ENCODE results near the gene ACAA2.
A peak's percentile ranks its signal among the peaks of the same experiment; 100 is the strongest.
"Not testable (repeated sequence)": the region's sequence is repeated elsewhere in the genome, so short reads cannot be mapped to it uniquely, and the experiment has no call there.

ACAA2 gene

DNA sequence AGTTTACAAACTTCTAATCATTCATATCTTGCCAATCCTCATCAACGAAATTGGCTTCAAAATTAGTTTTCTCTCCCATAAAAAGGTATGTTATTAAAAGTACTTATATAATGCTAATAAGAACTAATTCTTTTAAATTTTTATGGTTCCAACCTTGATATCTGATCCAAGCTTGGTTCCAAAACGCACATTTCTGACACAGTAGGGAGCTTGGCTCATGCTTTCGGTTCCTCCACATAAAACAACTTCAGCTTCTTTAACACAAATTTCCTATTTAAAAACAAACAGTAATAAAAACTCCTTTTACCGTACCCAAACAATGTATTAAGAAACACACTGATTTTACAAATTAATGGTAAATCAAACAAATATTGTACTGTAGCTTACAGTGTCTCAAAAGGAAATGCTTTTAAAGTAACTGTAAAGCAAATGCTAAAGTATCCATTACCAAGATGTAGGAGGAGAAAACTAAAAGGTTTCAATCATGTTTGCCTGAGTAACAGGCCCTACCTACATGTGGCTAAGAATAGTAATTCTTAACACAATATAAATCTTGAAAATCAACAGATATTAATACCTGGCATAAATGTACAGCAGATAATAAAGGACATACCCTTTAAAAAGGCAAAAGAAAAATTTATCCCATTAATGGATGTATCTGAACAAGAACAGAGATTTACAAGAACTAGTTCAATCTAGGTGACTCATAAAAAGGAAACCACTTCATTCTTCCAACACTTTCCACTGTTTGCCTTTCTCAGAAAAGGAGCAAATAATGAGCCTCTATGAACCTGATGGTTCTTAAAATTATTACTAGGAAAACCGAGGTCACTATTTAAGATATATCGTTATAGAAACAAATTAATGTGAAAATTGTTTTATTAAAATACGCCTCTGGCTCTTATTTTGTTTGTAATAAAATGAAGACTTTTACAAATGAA lies 17.5 kb downstream of the ACAA2 start:
- H3K27me3 ChIP-seq (ENCODE audit: control insufficient read depth in 2 of 2, insufficient read depth in 2 of 2, low read length in 2 of 2): no peaks in the 10 kb centered on the region
- H3K36me3 ChIP-seq (ENCODE audit: control insufficient read depth in 2 of 2, insufficient read depth in 2 of 2, low read length in 2 of 2): peaks cover 40 to 60% of the 10 kb centered on the region in 2 donors
- no peak overlapping the region for H3K9ac ChIP-seq (ENCODE audit: low read depth in 1 of 2, low read length in 2 of 2)
- H3K27ac ChIP-seq (ENCODE audit: low read depth in 2 of 2, low read length in 2 of 2): no peak overlapping the region
- H3K4me1 ChIP-seq (ENCODE audit: control insufficient read depth in 2 of 2, insufficient read depth in 2 of 2, low read length in 2 of 2): no peaks in the 10 kb centered on the region
- no peaks in the 10 kb centered on the region for H3K9me3 ChIP-seq (ENCODE audit: control insufficient read depth in 2 of 2, low read length in 2 of 2)
- no peak overlapping the region for H3K4me3 ChIP-seq (ENCODE audit: low read length in 2 of 2)

DNA sequence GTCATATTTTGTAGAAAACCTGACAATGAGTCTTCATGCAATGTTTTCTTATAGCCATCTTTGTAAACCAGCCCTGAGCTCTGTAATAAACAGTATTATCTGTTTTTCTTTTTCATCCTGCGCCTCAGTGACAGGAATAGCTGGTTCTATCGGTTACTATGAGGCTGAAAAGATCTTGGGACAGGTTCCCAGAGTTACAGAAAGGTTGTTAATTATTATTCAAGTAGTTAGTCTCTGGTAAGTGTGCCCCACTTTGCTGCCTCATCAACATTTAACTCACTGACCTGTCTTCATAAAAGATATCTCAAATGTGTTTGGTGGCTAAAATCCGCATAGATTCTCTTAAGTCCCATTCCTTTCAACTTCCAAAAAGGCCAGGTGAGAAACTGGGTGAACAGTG lies 18.6 kb downstream of the ACAA2 start:
- Histone ChIP-seq H3K27me3 (ENCODE audit: control insufficient read depth in 2 of 2, insufficient read depth in 2 of 2, low read length in 2 of 2) (no peaks in the 10 kb centered on the region), H3K36me3 (ENCODE audit: control insufficient read depth in 2 of 2, insufficient read depth in 2 of 2, low read length in 2 of 2) (peaks cover 48 to 62% of the 10 kb centered on the region in 2 donors), H3K27ac (ENCODE audit: low read depth in 2 of 2, low read length in 2 of 2) (no peak overlapping the region)

GRCh38 chr18:49789560-49790134 lies 23.7 kb downstream of the ACAA2 start:
- not testable (repeated sequence) for H3K9ac ChIP-seq (ENCODE audit: low read depth in 1 of 2, low read length in 2 of 2); H3K4me1 ChIP-seq (ENCODE audit: control insufficient read depth in 2 of 2, insufficient read depth in 2 of 2, low read length in 2 of 2); H3K4me3 ChIP-seq (ENCODE audit: low read length in 2 of 2); H3K27me3 ChIP-seq (ENCODE audit: control insufficient read depth in 2 of 2, insufficient read depth in 2 of 2, low read length in 2 of 2); H3K27ac ChIP-seq (ENCODE audit: low read depth in 2 of 2, low read length in 2 of 2); H3K9me3 ChIP-seq (ENCODE audit: control insufficient read depth in 2 of 2, low read length in 2 of 2)
- H3K36me3 ChIP-seq (ENCODE audit: control insufficient read depth in 2 of 2, insufficient read depth in 2 of 2, low read length in 2 of 2): peaks cover 44 to 47% of the 10 kb centered on the region in 2 donors

More for the DNA sequence above, 18.6 kb downstream of the ACAA2 start:
- Histone ChIP-seq H3K9me3 (ENCODE audit: control insufficient read depth in 2 of 2, low read length in 2 of 2) (no peaks in the 10 kb centered on the region), H3K4me3 (ENCODE audit: low read length in 2 of 2) (no peak overlapping the region), H3K9ac (ENCODE audit: low read depth in 1 of 2, low read length in 2 of 2) (no peak overlapping the region), H3K4me1 (ENCODE audit: control insufficient read depth in 2 of 2, insufficient read depth in 2 of 2, low read length in 2 of 2) (no peaks in the 10 kb centered on the region)

DNA sequence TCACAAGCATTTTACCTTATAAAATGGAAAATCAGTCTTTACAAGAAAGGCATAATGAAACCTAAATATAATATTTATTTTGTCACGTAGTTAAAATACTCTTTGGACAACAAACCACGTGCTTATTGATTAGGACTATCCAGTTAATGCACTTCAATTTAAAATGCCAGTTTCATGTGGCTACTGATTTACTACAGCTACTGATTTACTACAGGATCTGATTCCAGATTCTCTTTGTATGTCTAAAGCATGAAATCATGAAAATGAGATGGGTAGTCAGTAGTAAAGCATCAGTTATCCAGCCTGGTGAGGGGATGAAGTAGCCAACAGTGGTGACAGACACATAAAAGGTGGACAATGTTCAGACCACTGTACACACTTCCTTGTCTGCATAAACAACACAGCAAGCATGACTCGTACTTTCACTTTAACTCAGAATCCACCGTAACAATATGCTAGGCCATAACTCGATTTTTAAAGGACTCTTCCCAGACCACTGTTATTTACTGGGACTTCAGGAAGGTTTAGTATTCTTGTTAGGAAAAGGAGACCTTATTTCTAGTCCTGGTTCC lies 24.9 kb downstream of the ACAA2 start:
- H3K9ac ChIP-seq (ENCODE audit: low read depth in 1 of 2, low read length in 2 of 2): peak overlapping the region in 1 of 2 donors; percentile 3

DNA sequence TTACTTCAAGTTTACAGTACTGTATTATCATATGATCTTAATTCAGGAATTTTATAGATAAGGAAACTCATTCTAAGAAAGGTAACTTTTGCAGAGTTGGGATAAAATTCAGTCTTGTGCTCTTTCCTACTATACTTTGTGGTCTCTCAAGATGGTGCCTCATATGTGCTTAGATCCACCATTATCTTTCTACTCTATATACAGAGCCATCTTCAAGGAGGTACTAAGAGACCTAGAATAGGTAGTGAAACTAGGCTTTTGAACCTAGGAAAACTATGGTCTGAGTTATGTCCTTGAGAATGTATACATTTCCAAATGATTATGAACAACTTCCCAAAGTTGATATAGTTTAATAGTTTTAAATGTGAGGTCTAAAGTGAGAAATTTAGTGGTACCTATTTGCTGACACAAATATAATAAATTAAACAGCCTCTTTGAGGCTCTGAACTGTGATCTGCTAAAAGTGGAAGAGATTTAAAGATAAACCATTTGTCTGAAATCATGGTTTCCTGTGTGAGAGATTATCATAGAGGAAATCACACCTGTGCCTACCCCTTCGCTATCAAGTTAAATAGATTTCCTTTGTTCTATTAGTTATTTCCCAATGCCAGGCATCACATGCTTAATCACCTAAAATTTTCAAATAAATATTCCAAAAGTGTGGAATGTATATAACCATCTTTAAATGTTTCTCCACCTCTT lies 27.2 kb downstream of the ACAA2 start:
- Histone ChIP-seq H3K27ac (ENCODE audit: low read depth in 2 of 2, low read length in 2 of 2) (no peak overlapping the region), H3K4me3 (ENCODE audit: low read length in 2 of 2) (no peak overlapping the region), H3K4me1 (ENCODE audit: control insufficient read depth in 2 of 2, insufficient read depth in 2 of 2, low read length in 2 of 2) (peaks cover 0 to 3% of the 10 kb centered on the region in 2 donors), H3K9ac (ENCODE audit: low read depth in 1 of 2, low read length in 2 of 2) (no peak overlapping the region), H3K27me3 (ENCODE audit: control insufficient read depth in 2 of 2, insufficient read depth in 2 of 2, low read length in 2 of 2) (no peaks in the 10 kb centered on the region), H3K9me3 (ENCODE audit: control insufficient read depth in 2 of 2, low read length in 2 of 2) (no peaks in the 10 kb centered on the region), H3K36me3 (ENCODE audit: control insufficient read depth in 2 of 2, insufficient read depth in 2 of 2, low read length in 2 of 2) (peaks cover 37 to 42% of the 10 kb centered on the region in 2 donors)

More for the DNA sequence above, 24.9 kb downstream of the ACAA2 start:
- Histone ChIP-seq H3K9me3 (ENCODE audit: control insufficient read depth in 2 of 2, low read length in 2 of 2) (no peaks in the 10 kb centered on the region), H3K4me1 (ENCODE audit: control insufficient read depth in 2 of 2, insufficient read depth in 2 of 2, low read length in 2 of 2) (peaks cover 0 to 3% of the 10 kb centered on the region in 2 donors), H3K27ac (ENCODE audit: low read depth in 2 of 2, low read length in 2 of 2) (peak overlapping the region in 1 of 2 donors; percentile 7), H3K36me3 (ENCODE audit: control insufficient read depth in 2 of 2, insufficient read depth in 2 of 2, low read length in 2 of 2) (peaks cover 43 to 46% of the 10 kb centered on the region in 2 donors), H3K4me3 (ENCODE audit: low read length in 2 of 2) (peak overlapping the region; percentile 10 to 15), H3K27me3 (ENCODE audit: control insufficient read depth in 2 of 2, insufficient read depth in 2 of 2, low read length in 2 of 2) (no peaks in the 10 kb centered on the region)

DNA sequence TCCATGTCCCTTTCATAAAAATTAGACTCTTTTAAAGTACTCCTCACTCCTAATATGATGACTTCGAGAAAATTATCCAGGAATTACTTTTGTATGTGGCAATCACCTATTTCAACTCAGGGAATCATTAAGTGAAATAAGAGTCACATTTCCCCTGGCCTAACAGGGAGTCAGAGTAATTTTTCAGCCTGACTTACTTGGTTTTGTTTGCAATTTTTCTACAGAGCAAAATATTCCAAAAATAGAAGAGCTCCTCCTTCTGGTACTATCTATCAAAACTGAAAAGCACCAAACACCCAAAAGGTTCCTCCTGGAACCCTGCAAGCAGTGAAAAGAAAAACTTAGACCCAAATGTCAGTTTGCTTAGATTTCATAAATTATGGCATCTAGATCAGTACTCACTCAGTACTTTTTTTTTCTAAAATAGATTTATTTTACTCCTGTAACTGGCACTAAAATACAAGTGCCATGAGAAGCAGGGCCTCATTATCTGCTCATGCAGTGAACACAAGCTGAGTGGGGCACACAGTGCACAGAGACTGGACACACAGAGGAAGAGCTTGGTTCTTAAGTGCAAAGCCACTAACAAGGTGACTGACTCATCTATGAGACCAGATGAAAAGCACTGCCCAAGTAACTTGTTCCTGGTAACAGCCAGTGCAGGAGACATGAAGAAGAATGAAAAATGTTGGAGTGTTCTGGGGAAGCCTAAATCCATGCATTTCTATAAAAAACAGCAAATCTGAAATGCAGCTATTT lies 28.7 kb downstream of the ACAA2 start:
- Histone ChIP-seq H3K27ac (ENCODE audit: low read depth in 2 of 2, low read length in 2 of 2) (no peak overlapping the region), H3K36me3 (ENCODE audit: control insufficient read depth in 2 of 2, insufficient read depth in 2 of 2, low read length in 2 of 2) (peaks cover 34% of the 10 kb centered on the region in 2 donors)

GRCh38 chr18:49783631-49784030 lies 29.7 kb downstream of the ACAA2 start:
- not testable (repeated sequence) for H3K9me3 ChIP-seq (ENCODE audit: control insufficient read depth in 2 of 2, low read length in 2 of 2); H3K27me3 ChIP-seq (ENCODE audit: control insufficient read depth in 2 of 2, insufficient read depth in 2 of 2, low read length in 2 of 2); H3K9ac ChIP-seq (ENCODE audit: low read depth in 1 of 2, low read length in 2 of 2); H3K4me1 ChIP-seq (ENCODE audit: control insufficient read depth in 2 of 2, insufficient read depth in 2 of 2, low read length in 2 of 2); H3K27ac ChIP-seq (ENCODE audit: low read depth in 2 of 2, low read length in 2 of 2); H3K4me3 ChIP-seq (ENCODE audit: low read length in 2 of 2)
- peaks cover 29 to 41% of the 10 kb centered on the region in 2 donors for H3K36me3 ChIP-seq (ENCODE audit: control insufficient read depth in 2 of 2, insufficient read depth in 2 of 2, low read length in 2 of 2)

More for the DNA sequence above, 28.7 kb downstream of the ACAA2 start:
- H3K9ac ChIP-seq (ENCODE audit: low read depth in 1 of 2, low read length in 2 of 2): no peak overlapping the region
- H3K9me3 ChIP-seq (ENCODE audit: control insufficient read depth in 2 of 2, low read length in 2 of 2): no peaks in the 10 kb centered on the region
- peaks cover 0 to 3% of the 10 kb centered on the region in 2 donors for H3K4me1 ChIP-seq (ENCODE audit: control insufficient read depth in 2 of 2, insufficient read depth in 2 of 2, low read length in 2 of 2)
- no peaks in the 10 kb centered on the region for H3K27me3 ChIP-seq (ENCODE audit: control insufficient read depth in 2 of 2, insufficient read depth in 2 of 2, low read length in 2 of 2)
- H3K4me3 ChIP-seq (ENCODE audit: low read length in 2 of 2): no peak overlapping the region

DNA sequence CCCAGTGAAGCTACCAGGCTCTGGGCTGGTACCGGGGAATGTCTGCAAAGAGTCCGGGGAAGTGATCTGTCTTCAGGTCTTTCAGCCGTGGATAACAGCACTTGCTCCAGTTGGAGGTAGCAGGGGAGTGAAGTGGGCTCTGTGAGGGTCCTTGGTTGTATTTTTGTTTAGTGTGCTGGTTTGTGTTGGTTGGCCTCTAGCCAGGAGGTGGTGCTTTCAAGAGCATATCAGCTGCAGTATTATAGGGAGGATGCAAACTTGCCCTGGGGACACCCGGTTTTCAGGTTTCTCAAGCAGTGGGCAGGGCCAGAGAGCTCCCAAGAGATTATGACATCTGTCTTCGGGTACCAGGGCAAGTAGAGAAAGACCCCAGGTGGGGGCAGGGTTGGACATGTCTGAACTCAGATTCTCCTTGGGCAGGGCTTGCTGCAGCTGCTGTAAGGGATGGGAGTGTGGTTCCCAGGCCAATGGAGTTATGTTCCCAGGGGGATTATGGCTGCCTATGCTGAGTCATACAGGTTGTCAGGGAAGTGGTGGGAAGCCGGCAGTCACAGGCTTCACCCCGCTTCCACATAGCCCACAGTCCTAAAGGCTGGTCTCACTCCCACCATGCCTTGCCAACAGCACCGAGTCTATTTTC lies 34.4 kb downstream of the ACAA2 start:
- Histone ChIP-seq H3K9me3 (ENCODE audit: control insufficient read depth in 2 of 2, low read length in 2 of 2) (peaks cover 0 to 2% of the 10 kb centered on the region in 2 donors), H3K4me3 (ENCODE audit: low read length in 2 of 2) (no peak overlapping the region), H3K4me1 (ENCODE audit: control insufficient read depth in 2 of 2, insufficient read depth in 2 of 2, low read length in 2 of 2) (no peaks in the 10 kb centered on the region), H3K9ac (ENCODE audit: low read depth in 1 of 2, low read length in 2 of 2) (no peak overlapping the region), H3K27me3 (ENCODE audit: control insufficient read depth in 2 of 2, insufficient read depth in 2 of 2, low read length in 2 of 2) (no peaks in the 10 kb centered on the region), H3K27ac (ENCODE audit: low read depth in 2 of 2, low read length in 2 of 2) (no peak overlapping the region), H3K36me3 (ENCODE audit: control insufficient read depth in 2 of 2, insufficient read depth in 2 of 2, low read length in 2 of 2) (peaks cover 23 to 25% of the 10 kb centered on the region in 2 donors)

GRCh38 chr18:49769047-49769728 lies 44.1 kb downstream of the ACAA2 start:
- no peak overlapping the region for H3K4me3 ChIP-seq (ENCODE audit: low read length in 2 of 2)
- H3K9me3 ChIP-seq (ENCODE audit: control insufficient read depth in 2 of 2, low read length in 2 of 2): no peaks in the 10 kb centered on the region
- no peaks in the 10 kb centered on the region for H3K4me1 ChIP-seq (ENCODE audit: control insufficient read depth in 2 of 2, insufficient read depth in 2 of 2, low read length in 2 of 2)
- H3K36me3 ChIP-seq (ENCODE audit: control insufficient read depth in 2 of 2, insufficient read depth in 2 of 2, low read length in 2 of 2): no peaks in the 10 kb centered on the region
- H3K27ac ChIP-seq (ENCODE audit: low read depth in 2 of 2, low read length in 2 of 2): no peak overlapping the region
- H3K9ac ChIP-seq (ENCODE audit: low read depth in 1 of 2, low read length in 2 of 2): no peak overlapping the region
- H3K27me3 ChIP-seq (ENCODE audit: control insufficient read depth in 2 of 2, insufficient read depth in 2 of 2, low read length in 2 of 2): no peaks in the 10 kb centered on the region
